ENCODE results near the gene VAV3.

DNA sequence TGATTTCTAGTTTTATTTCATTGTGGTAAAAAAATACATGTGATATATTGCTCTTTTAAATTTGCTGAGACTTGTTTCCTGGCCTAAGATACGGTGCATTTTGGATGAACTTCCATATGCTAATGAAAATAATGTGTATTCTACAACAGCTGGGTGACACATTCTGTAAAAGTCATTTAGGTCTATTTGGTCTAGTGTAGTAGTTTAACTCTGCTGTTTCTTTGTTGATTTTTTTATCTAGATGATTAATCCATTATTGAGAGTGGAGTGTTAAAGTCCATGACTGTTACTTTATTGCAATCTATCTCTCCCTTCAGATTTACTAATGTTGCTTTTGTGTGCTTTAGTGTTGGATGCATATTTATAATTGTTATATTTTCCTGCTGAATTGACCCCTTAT is 161.4 kb downstream of the VAV3 start:
- TF ChIP-seq, protein P1, sequence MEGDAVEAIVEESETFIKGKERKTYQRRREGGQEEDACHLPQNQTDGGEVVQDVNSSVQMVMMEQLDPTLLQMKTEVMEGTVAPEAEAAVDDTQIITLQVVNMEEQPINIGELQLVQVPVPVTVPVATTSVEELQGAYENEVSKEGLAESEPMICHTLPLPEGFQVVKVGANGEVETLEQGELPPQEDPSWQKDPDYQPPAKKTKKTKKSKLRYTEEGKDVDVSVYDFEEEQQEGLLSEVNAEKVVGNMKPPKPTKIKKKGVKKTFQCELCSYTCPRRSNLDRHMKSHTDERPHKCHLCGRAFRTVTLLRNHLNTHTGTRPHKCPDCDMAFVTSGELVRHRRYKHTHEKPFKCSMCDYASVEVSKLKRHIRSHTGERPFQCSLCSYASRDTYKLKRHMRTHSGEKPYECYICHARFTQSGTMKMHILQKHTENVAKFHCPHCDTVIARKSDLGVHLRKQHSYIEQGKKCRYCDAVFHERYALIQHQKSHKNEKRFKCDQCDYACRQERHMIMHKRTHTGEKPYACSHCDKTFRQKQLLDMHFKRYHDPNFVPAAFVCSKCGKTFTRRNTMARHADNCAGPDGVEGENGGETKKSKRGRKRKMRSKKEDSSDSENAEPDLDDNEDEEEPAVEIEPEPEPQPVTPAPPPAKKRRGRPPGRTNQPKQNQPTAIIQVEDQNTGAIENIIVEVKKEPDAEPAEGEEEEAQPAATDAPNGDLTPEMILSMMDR (conservative IDR thresholded peaks at IDR 0.05; ENCODE audit: low read length): no peak
- TF ChIP-seq EZH2phosphoT487 (IDR thresholded peaks at IDR 0.05; ENCODE audit: borderline replicate concordance, low read depth, low read length): no peak

All from OCI-LY7 (cell line).